Thyroid gland (tissue), 4 donors: Measurements from ENCODE around the gene TIMM21. TPM values are rescaled to one million over a fixed set of nuclear protein-coding genes. Genes with fewer than 3 reads are reported as not detected.

ENCODE experiments used
- DNase-seq, 2 donors: peaks; one replicate each; pipeline ENCODE4 v3.0.0-alpha.2; 2019
- H3K27ac ChIP-seq, 3 donors: fragments of 200-600 bp; sonication (generic); 1 replicate in 2 of 3; 2 replicates in 1 of 3; pipeline ENCODE4 v1.5.1; 2016 to 2019; ENCODE audit warnings: mild to moderate bottlenecking in 1 of 3, moderate library complexity in 1 of 3
- H3K27me3 ChIP-seq: fragments of 200-600 bp; sonication (generic); one replicate; pipeline ENCODE4 v1.5.1; 2019
- H3K36me3 ChIP-seq, 2 donors: fragments of 200-600 bp; sonication (generic); one replicate each; pipeline ENCODE4 v1.5.1; 2016 to 2019
- H3K4me1 ChIP-seq, 2 donors: fragments of 200-600 bp; sonication (generic); one replicate each; pipeline ENCODE4 v1.5.1; 2017 to 2019
- H3K4me3 ChIP-seq, 3 donors: fragments of 200-600 bp; sonication (generic); replicated peaks in 1 of 3; 1 replicate in 2 of 3; 2 replicates in 1 of 3; pipeline ENCODE4 v1.5.1; 2016; ENCODE audit warnings: mild to moderate bottlenecking in 1 of 3
- H3K9me3 ChIP-seq: fragments of 200-600 bp; sonication (generic); one replicate; pipeline ENCODE4 v1.5.1; 2017
- CTCF ChIP-seq, 6 experiments: fragments of 200-600 bp in 3 of 6; fragments of 450-650 bp in 3 of 6; sonication (generic) in 3 of 6; IDR thresholded peaks; one replicate each; pipeline ENCODE4 v1.5.1; 2016 to 2019; ENCODE audit warnings: antibody characterized with exemption in 6 of 6, mild to moderate bottlenecking in 2 of 6, inconsistent platforms in 1 of 6, moderate library complexity in 1 of 6
- POLR2A ChIP-seq, 2 donors: fragments of 450-650 bp; IDR thresholded peaks; one replicate each; pipeline ENCODE4 v1.6.1; 2017; ENCODE audit warnings: antibody characterized with exemption in 2 of 2, mild to moderate bottlenecking in 2 of 2, moderate library complexity in 1 of 2
- WGBS, 2 donors: methylation state at CpG; one replicate each; pipeline ENCODE4 v1.1.5; 2017; 5-methylcytosine and 5-hydroxymethylcytosine counted together
- intact Hi-C: fragments of 100-400 bp; cut with DNase I; formaldehyde crosslinking; loops from one replicate; pipeline ENCODE4 v1.15.1; 2023
- total RNA-seq, 4 donors: library from RNA; depleted of rRNA; stranded (reverse); fragments of >200 nt; gene quantifications; one replicate each; pipeline ENCODE4 v1.2.3, GENCODE V29; 2016

The TIMM21 gene
- total RNA-seq, 4 donors from 2014 or later, result 18.2 to 47.0 (median 27.9) TPM

GRCh38 chr18:74126684-74127655 lies 21.4 kb upstream of the TIMM21 start:
- no peak overlapping the region for H3K4me3 ChIP-seq
- no peaks in the 10 kb centered on the region for H3K36me3 ChIP-seq
- H3K27ac ChIP-seq, result no peak overlapping the region
- no peaks in the 10 kb centered on the region for H3K9me3 ChIP-seq
- H3K27me3 ChIP-seq, result no peaks in the 10 kb centered on the region
- no peaks in the 10 kb centered on the region for H3K4me1 ChIP-seq
- intact Hi-C loops, result no loop called here
- TF ChIP-seq POLR2A (IDR thresholded peaks at IDR 0.05) (no peak), CTCF (IDR thresholded peaks at IDR 0.05) (no peak)
- DNase-seq, result no peak
- 64 to 65% methylated on average over 10 of the region's 10 CpGs for WGBS, 2 donors

- DNase-seq, result no peak
- TF ChIP-seq POLR2A (IDR thresholded peaks at IDR 0.05) (no peak), CTCF (IDR thresholded peaks at IDR 0.05) (no peak)
- Histone ChIP-seq H3K4me3 (no peak overlapping the region), H3K27me3 (no peaks in the 10 kb centered on the region), H3K27ac (no peak overlapping the region), H3K4me1 (no peaks in the 10 kb centered on the region), H3K9me3 (no peaks in the 10 kb centered on the region), H3K36me3 (no peaks in the 10 kb centered on the region)
- 74 to 80% methylated on average over 3 of the region's 3 CpGs for whole genome bisulfite sequencing, 2 donors
- intact Hi-C loops, result no loop called here
These were observed 20.2 kb upstream of the TIMM21 start for GRCh38 chr18:74128159-74128558.

- H3K36me3 ChIP-seq, result no peaks in the 10 kb centered on the region
- WGBS, 2 donors, result 85 to 94% methylated on average over 3 of the region's 3 CpGs
- no peaks in the 10 kb centered on the region for H3K4me1 ChIP-seq
- H3K4me3 ChIP-seq, result no peak overlapping the region
- no peaks in the 10 kb centered on the region for H3K27me3 ChIP-seq
- intact Hi-C loops, result no loop called here
- TF ChIP-seq POLR2A (IDR thresholded peaks at IDR 0.05), result no peak
- H3K9me3 ChIP-seq, result no peaks in the 10 kb centered on the region
- no peak for DNase-seq
- no peak overlapping the region for H3K27ac ChIP-seq
These were observed 17.2 kb upstream of the TIMM21 start for GRCh38 chr18:74131124-74131523.

- no peak overlapping the region for H3K4me3 ChIP-seq
- H3K4me1 ChIP-seq, result no peaks in the 10 kb centered on the region
- no peaks in the 10 kb centered on the region for H3K27me3 ChIP-seq
- DNase-seq, result no peak
- H3K27ac ChIP-seq, result no peak overlapping the region
- H3K9me3 ChIP-seq, result no peaks in the 10 kb centered on the region
- WGBS, 2 donors, result 56 to 63% methylated on average over 3 of the region's 3 CpGs
- H3K36me3 ChIP-seq, result no peaks in the 10 kb centered on the region
- intact Hi-C loops, result no loop called here
- TF ChIP-seq CTCF (IDR thresholded peaks at IDR 0.05), result no peak
- no peak for TF ChIP-seq POLR2A (IDR thresholded peaks at IDR 0.05)
These were observed 16.1 kb upstream of the TIMM21 start for GRCh38 chr18:74132201-74132600.

GRCh38 chr18:74137920-74138538 lies 10.3 kb upstream of the TIMM21 start:
- WGBS, 2 donors, result 78 to 83% methylated on average over 12 of the region's 12 CpGs
- Histone ChIP-seq H3K9me3 (no peaks in the 10 kb centered on the region), H3K27ac (no peak overlapping the region), H3K27me3 (no peaks in the 10 kb centered on the region), H3K4me1 (no peaks in the 10 kb centered on the region), H3K4me3 (no peak overlapping the region), H3K36me3 (no peaks in the 10 kb centered on the region)
- no peak for TF ChIP-seq CTCF (IDR thresholded peaks at IDR 0.05)
- TF ChIP-seq POLR2A (IDR thresholded peaks at IDR 0.05), result no peak
- no peak for DNase-seq
- intact Hi-C loops, result no loop called here
